VCaP (cell line): Measurements from ENCODE around the gene KISS1R.

Experiments used
- H3K27ac ChIP-seq: fragments of 450-650 bp; 2 replicates; pipeline ENCODE4 v1.5.1; 2017
- CTCF ChIP-seq: fragments of 450-650 bp; conservative IDR thresholded peaks from 2 replicates; pipeline ENCODE4 v1.5.1; 2017; ENCODE audit warnings: mild to moderate bottlenecking, moderate library complexity

The KISS1R gene

GRCh38 chr19:926323-926588 lies 9.1 kb downstream of the KISS1R start:
- H3K27ac ChIP-seq: peak overlapping the region; percentile 87
- TF ChIP-seq CTCF: no peak

- TF ChIP-seq CTCF: no peak
- peak overlapping the region; percentile 87 for H3K27ac ChIP-seq
These were observed 9.6 kb downstream of the KISS1R start for GRCh38 chr19:926589-927350.

GRCh38 chr19:927351-927779 lies 10.2 kb downstream of the KISS1R start:
- peak overlapping the region; percentile 87; the same call in 1 of the 2 replicates for H3K27ac ChIP-seq
- TF ChIP-seq CTCF: no peak

GRCh38 chr19:927780-928401 lies 10.8 kb downstream of the KISS1R start:
- no peak for TF ChIP-seq CTCF
- H3K27ac ChIP-seq: no peak overlapping the region

GRCh38 chr19:928471-929202 lies 11.5 kb downstream of the KISS1R start:
- no peak for TF ChIP-seq CTCF
- no peak overlapping the region for H3K27ac ChIP-seq

- no peak overlapping the region for H3K27ac ChIP-seq
- no peak for TF ChIP-seq CTCF
These were observed 12.2 kb downstream of the KISS1R start for GRCh38 chr19:929203-929890.

- TF ChIP-seq CTCF: no peak
- H3K27ac ChIP-seq: no peak overlapping the region
These were observed 12.7 kb downstream of the KISS1R start for GRCh38 chr19:929891-930258.
